ENCODE results near the gene GPATCH1. TPM values are rescaled to one million over a fixed set of nuclear protein-coding genes. Genes with fewer than 3 reads are reported as not detected.

Gene GPATCH1
- total and polyA plus RNA-seq, 2 of the 13 experiments (the other 11 are each of a cell fraction or from before 2014, with no cell fraction given) = 6.8 to 6.9 TPM

DNA sequence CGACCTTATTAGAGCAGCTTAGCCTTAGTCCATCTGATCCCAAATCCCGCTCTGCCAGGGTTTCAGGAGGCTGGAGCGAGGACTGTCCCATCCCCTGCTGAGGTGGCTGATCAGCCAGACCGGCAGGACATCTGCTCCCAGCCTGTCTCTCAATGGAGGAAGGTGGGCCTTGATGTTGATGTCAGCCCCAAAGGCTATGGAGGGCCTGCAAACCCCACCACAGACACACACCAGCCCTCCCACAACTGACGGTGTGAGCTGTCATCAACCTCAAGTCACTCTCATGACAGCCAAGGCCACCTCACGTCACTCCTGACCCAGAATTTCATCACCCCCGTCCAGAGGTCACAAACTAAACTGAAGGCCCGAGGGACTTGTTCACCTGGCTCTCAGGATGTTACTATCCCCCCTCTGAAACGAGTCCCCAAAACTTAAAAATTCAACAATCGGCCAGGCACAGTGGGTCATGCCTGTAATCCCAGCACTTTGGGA is 41.8 kb upstream of the GPATCH1 start (continued):
- TF ChIP-seq, protein P1, sequence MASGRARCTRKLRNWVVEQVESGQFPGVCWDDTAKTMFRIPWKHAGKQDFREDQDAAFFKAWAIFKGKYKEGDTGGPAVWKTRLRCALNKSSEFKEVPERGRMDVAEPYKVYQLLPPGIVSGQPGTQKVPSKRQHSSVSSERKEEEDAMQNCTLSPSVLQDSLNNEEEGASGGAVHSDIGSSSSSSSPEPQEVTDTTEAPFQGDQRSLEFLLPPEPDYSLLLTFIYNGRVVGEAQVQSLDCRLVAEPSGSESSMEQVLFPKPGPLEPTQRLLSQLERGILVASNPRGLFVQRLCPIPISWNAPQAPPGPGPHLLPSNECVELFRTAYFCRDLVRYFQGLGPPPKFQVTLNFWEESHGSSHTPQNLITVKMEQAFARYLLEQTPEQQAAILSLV (CRISPR knock-in tag; IDR thresholded peaks at IDR 0.05; ENCODE audit: borderline replicate concordance) = no peak
- TF ChIP-seq HNF4A (CRISPR knock-in tag; IDR thresholded peaks at IDR 0.05) (peak; percentile 71), SOX6 (IDR thresholded peaks at IDR 0.05) (no peak), SOX6 (CRISPR knock-in tag; IDR thresholded peaks at IDR 0.05) (peak; percentile 50), KDM5B (CRISPR knock-in tag; IDR thresholded peaks at IDR 0.05; ENCODE audit: borderline replicate concordance) (peak; percentile 29; the same call in 1 of the 2 replicates), SMAD3 (CRISPR knock-in tag; IDR thresholded peaks at IDR 0.05) (no peak), POLR2AphosphoS2 (IDR thresholded peaks at IDR 0.05; ENCODE audit: low read depth, low read length) (no peak), ZNF747 (CRISPR knock-in tag; IDR thresholded peaks at IDR 0.05; ENCODE audit: borderline replicate concordance) (0 out of 2 replicates have a peak, but pooled peaks have one; percentile 24), ZNF33B (CRISPR knock-in tag; IDR thresholded peaks at IDR 0.05) (no peak), KLF16 (CRISPR knock-in tag; IDR thresholded peaks at IDR 0.05) (0 out of 4 replicates have a peak, but pooled peaks of 1 of the 2 experiments have one; percentile 39), NR2F6 (IDR thresholded peaks at IDR 0.05) (peak; percentile 66; the same call in 1 of the 2 replicates), NR2F6 (CRISPR knock-in tag; IDR thresholded peaks at IDR 0.05) (peak; percentile 76)
- TF ChIP-seq, protein P2, sequence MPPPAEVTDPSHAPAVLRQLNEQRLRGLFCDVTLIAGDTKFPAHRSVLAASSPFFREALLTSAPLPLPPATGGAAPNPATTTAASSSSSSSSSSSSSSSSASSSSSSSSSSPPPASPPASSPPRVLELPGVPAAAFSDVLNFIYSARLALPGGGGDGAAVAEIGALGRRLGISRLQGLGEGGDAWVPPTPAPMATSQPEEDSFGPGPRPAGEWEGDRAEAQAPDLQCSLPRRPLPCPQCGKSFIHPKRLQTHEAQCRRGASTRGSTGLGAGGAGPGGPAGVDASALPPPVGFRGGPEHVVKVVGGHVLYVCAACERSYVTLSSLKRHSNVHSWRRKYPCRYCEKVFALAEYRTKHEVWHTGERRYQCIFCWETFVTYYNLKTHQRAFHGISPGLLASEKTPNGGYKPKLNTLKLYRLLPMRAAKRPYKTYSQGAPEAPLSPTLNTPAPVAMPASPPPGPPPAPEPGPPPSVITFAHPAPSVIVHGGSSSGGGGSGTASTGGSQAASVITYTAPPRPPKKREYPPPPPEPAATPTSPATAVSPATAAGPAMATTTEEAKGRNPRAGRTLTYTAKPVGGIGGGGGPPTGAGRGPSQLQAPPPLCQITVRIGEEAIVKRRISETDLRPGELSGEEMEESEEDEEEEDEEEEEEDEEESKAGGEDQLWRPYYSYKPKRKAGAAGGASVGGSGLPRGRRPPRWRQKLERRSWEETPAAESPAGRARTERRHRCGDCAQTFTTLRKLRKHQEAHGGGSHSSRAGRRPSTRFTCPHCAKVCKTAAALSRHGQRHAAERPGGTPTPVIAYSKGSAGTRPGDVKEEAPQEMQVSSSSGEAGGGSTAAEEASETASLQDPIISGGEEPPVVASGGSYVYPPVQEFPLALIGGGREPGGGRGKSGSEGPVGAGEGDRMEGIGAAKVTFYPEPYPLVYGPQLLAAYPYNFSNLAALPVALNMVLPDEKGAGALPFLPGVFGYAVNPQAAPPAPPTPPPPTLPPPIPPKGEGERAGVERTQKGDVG (CRISPR knock-in tag; IDR thresholded peaks at IDR 0.05; ENCODE audit: borderline replicate concordance) = 0 out of 2 replicates have a peak, but pooled peaks have one; percentile 31
- TF ChIP-seq, protein P3, sequence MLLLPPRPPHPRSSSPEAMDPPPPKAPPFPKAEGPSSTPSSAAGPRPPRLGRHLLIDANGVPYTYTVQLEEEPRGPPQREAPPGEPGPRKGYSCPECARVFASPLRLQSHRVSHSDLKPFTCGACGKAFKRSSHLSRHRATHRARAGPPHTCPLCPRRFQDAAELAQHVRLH (CRISPR knock-in tag; IDR thresholded peaks at IDR 0.05; ENCODE audit: borderline replicate concordance, low read depth) = peak; percentile 42; the same call in 1 of the 2 replicates
- TF ChIP-seq, protein P4, sequence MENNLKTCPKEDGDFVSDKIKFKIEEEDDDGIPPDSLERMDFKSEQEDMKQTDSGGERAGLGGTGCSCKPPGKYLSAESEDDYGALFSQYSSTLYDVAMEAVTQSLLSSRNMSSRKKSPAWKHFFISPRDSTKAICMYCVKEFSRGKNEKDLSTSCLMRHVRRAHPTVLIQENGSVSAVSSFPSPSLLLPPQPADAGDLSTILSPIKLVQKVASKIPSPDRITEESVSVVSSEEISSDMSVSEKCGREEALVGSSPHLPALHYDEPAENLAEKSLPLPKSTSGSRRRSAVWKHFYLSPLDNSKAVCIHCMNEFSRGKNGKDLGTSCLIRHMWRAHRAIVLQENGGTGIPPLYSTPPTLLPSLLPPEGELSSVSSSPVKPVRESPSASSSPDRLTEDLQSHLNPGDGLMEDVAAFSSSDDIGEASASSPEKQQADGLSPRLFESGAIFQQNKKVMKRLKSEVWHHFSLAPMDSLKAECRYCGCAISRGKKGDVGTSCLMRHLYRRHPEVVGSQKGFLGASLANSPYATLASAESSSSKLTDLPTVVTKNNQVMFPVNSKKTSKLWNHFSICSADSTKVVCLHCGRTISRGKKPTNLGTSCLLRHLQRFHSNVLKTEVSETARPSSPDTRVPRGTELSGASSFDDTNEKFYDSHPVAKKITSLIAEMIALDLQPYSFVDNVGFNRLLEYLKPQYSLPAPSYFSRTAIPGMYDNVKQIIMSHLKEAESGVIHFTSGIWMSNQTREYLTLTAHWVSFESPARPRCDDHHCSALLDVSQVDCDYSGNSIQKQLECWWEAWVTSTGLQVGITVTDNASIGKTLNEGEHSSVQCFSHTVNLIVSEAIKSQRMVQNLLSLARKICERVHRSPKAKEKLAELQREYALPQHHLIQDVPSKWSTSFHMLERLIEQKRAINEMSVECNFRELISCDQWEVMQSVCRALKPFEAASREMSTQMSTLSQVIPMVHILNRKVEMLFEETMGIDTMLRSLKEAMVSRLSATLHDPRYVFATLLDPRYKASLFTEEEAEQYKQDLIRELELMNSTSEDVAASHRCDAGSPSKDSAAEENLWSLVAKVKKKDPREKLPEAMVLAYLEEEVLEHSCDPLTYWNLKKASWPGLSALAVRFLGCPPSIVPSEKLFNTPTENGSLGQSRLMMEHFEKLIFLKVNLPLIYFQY (CRISPR knock-in tag; IDR thresholded peaks at IDR 0.05; ENCODE audit: borderline replicate concordance) = 0 out of 2 replicates have a peak, but pooled peaks have one; percentile 13
- TF ChIP-seq, protein P5, sequence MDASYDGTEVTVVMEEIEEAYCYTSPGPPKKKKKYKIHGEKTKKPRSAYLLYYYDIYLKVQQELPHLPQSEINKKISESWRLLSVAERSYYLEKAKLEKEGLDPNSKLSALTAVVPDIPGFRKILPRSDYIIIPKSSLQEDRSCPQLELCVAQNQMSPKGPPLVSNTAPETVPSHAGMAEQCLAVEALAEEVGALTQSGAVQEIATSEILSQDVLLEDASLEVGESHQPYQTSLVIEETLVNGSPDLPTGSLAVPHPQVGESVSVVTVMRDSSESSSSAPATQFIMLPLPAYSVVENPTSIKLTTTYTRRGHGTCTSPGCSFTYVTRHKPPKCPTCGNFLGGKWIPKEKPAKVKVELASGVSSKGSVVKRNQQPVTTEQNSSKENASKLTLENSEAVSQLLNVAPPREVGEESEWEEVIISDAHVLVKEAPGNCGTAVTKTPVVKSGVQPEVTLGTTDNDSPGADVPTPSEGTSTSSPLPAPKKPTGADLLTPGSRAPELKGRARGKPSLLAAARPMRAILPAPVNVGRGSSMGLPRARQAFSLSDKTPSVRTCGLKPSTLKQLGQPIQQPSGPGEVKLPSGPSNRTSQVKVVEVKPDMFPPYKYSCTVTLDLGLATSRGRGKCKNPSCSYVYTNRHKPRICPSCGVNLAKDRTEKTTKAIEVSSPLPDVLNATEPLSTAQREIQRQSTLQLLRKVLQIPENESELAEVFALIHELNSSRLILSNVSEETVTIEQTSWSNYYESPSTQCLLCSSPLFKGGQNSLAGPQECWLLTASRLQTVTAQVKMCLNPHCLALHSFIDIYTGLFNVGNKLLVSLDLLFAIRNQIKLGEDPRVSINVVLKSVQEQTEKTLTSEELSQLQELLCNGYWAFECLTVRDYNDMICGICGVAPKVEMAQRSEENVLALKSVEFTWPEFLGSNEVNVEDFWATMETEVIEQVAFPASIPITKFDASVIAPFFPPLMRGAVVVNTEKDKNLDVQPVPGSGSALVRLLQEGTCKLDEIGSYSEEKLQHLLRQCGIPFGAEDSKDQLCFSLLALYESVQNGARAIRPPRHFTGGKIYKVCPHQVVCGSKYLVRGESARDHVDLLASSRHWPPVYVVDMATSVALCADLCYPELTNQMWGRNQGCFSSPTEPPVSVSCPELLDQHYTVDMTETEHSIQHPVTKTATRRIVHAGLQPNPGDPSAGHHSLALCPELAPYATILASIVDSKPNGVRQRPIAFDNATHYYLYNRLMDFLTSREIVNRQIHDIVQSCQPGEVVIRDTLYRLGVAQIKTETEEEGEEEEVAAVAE (CRISPR knock-in tag; IDR thresholded peaks at IDR 0.05; ENCODE audit: borderline replicate concordance) = no peak
